Measurements from ENCODE around the gene NDE1. TPM values are rescaled to one million over a fixed set of nuclear protein-coding genes. Genes with fewer than 3 reads are reported as not detected.

Gene NDE1
- total and polyA plus RNA-seq, 2 donors (not counting 3 experiments of a cell fraction or from before 2014, with no cell fraction given): 28.0 to 90.2 TPM

DNA sequence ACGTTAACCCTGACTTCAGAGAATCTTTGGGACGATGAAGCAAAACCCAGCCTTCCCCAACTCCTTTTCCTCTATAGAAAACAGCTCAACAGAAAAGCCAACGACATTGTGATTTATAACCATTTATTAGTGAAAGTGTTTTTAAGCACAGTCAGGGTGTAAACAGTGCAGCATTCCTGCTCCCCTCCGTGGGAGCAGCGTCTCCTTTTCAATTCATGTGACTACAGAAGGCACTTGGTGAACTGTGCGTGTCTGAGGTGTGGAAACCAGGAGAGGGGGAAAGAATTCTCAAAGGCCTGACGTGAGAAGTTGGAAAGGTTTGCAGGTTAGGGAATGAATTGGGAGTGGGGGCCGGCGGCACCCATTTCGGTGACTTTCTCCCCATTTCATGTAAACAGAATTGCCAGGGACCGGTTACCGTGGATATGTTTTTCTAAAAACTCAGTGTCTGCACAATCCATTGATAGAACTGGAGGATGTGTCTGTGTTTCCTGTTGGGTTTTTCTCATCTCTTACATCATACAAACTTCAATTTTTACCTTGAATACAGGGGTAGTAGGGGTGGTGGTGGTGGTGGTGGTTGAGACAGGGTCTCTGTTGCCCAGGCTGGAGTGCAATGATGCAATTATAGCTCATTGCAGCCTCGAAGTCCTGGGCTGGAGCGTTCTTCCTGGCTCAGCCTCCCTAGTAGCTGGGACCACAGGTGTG, 53.1 kb downstream of the NDE1 start:
- CTCF ChIA-PET: interaction anchor here (0.6 to 0.9 kb wide), 2 partner anchors 14 to 276 kb away, joined by 3 read pairs; no protein-coding TSS in a partner anchor
- POLR2A ChIA-PET: no interaction called here
- no peak for FAIRE-seq
- TF ChIP-seq, protein P1, sequence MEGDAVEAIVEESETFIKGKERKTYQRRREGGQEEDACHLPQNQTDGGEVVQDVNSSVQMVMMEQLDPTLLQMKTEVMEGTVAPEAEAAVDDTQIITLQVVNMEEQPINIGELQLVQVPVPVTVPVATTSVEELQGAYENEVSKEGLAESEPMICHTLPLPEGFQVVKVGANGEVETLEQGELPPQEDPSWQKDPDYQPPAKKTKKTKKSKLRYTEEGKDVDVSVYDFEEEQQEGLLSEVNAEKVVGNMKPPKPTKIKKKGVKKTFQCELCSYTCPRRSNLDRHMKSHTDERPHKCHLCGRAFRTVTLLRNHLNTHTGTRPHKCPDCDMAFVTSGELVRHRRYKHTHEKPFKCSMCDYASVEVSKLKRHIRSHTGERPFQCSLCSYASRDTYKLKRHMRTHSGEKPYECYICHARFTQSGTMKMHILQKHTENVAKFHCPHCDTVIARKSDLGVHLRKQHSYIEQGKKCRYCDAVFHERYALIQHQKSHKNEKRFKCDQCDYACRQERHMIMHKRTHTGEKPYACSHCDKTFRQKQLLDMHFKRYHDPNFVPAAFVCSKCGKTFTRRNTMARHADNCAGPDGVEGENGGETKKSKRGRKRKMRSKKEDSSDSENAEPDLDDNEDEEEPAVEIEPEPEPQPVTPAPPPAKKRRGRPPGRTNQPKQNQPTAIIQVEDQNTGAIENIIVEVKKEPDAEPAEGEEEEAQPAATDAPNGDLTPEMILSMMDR (IDR thresholded peaks at IDR 0.05; ENCODE audit: extremely low read depth in 1 of 2, insufficient read depth in 1 of 2, low read depth in 1 of 2, low read length in 2 of 2): no peak
- TF ChIP-seq EZH2 (IDR thresholded peaks at IDR 0.05; ENCODE audit: borderline replicate concordance, low read depth, low read length, severe bottlenecking) (no peak), GATA2 (IDR thresholded peaks at IDR 0.05; ENCODE audit: insufficient read depth, insufficient read length, low read depth, low read length) (no peak), POLR2A (IDR thresholded peaks at IDR 0.05; ENCODE audit: low read depth, low read length) (no peak), JUN (IDR thresholded peaks at IDR 0.05; ENCODE audit: borderline replicate concordance, insufficient read depth, insufficient read length, low read depth) (no peak), MYC (IDR thresholded peaks at IDR 0.05; ENCODE audit: low read depth, low read length) (no peak), FOS (IDR thresholded peaks at IDR 0.05; ENCODE audit: borderline replicate concordance, insufficient read depth, low read length) (no peak), POLR2AphosphoS5 (IDR thresholded peaks at IDR 0.05; ENCODE audit: insufficient read depth, low read depth, low read length) (no peak)
- TF ChIP-seq, protein P2, sequence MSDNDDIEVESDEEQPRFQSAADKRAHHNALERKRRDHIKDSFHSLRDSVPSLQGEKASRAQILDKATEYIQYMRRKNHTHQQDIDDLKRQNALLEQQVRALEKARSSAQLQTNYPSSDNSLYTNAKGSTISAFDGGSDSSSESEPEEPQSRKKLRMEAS (IDR thresholded peaks at IDR 0.05; ENCODE audit: insufficient read depth, insufficient read length): no peak
- H3K79me2 ChIP-seq (ENCODE audit: control insufficient read depth, insufficient read depth, low read length): no peaks in the 10 kb centered on the region
- no peaks in the 10 kb centered on the region for H4K20me1 ChIP-seq (replicated peaks; ENCODE audit: control insufficient read depth, extremely low read depth, insufficient read depth, low read length)
- H3K9ac ChIP-seq (replicated peaks; ENCODE audit: extremely low read depth, insufficient read depth, low read length): no peak overlapping the region
- H3K4me2 ChIP-seq (ENCODE audit: insufficient read depth, low read length): no peak overlapping the region
- intact Hi-C loops (cut with micrococcal nuclease) (no loop called here), dilution Hi-C loops (cut with MboI; ENCODE audit: extremely low pct_ligation_motif_present, low sequenced_read_pairs) (no loop called here)
- H3K9me1 ChIP-seq (replicated peaks; ENCODE audit: control insufficient read depth, extremely low read depth, insufficient read depth, low read length): no peaks in the 10 kb centered on the region
- H3K27me3 ChIP-seq (ENCODE audit: control insufficient read depth in 2 of 2, insufficient read depth in 2 of 2, low read length in 2 of 2): no peaks in the 10 kb centered on the region
- peaks cover 24% of the 10 kb centered on the region for H3K4me1 ChIP-seq (ENCODE audit: control insufficient read depth, extremely low read depth, insufficient read depth, low read length)
- peak overlapping the region; percentile 41 for H3K27ac ChIP-seq (ENCODE audit: insufficient read depth, low read depth, low read length)
- H3K36me3 ChIP-seq (ENCODE audit: control insufficient read depth in 2 of 2, extremely low read depth in 1 of 2, insufficient read depth in 2 of 2, low read length in 2 of 2): peaks cover 17 to 18% of the 10 kb centered on the region in 2 experiments
- no peaks in the 10 kb centered on the region for H3K9me3 ChIP-seq (replicated peaks; ENCODE audit: control insufficient read depth, insufficient read depth, low read length)
- no TSS peak for BruUV-seq (replicated peaks)
- no peak overlapping the region for H2AFZ ChIP-seq (ENCODE audit: low read depth, low read length)
- DNase-seq (ENCODE audit: low read depth, low spot score): no peak
- no peak overlapping the region for H3K4me3 ChIP-seq (replicated peaks in 1 of 3; ENCODE audit: insufficient read depth in 1 of 3, low read depth in 1 of 3, low read length in 3 of 3)

All from endothelial cell of umbilical vein (primary cell).